A673 (cell line): ENCODE results near the gene MACROH2A2. TPM values are rescaled to one million over a fixed set of nuclear protein-coding genes. Genes with fewer than 3 reads are reported as not detected.
A peak's percentile ranks its signal among the peaks of the same experiment; 100 is the strongest.
"Not testable (repeated sequence)": the region's sequence is repeated elsewhere in the genome, so short reads cannot be mapped to it uniquely, and the experiment has no call there.

Experiments
- BruUV-seq: library from RNA; stranded (reverse); fragments of 400-500 nt; replicated peaks from 2 replicates; lab custom pipeline; 2021; lab: Mats Ljungman, UMichigan
- CTCF ChIA-PET: fragments of 300-600 bp; sonication (Branson Sonifier 250); formaldehyde crosslinking; loops from one replicate; lab custom pipeline; 2022; ENCODE audit warnings: antibody characterized with exemption; lab: Charles Lee
- POLR2A ChIA-PET: fragments of 300-600 bp; sonication (Branson Sonifier 250); formaldehyde crosslinking; loops from one replicate; lab custom pipeline; 2022; ENCODE audit warnings: antibody characterized with exemption; ENCODE audit not compliant: low non-redundant PET; lab: Charles Lee
- DNase-seq: peaks from one replicate; pipeline ENCODE4 v3.0.0-alpha.2; 2015; ENCODE audit warnings: low spot score
- H3K27ac ChIP-seq: fragments of 200-600 bp; sonication (generic); 2 replicates; pipeline ENCODE4 v1.5.1; 2016; ENCODE audit warnings: mixed run types, low read depth, mild to moderate bottlenecking, mixed read lengths, antibody characterized with exemption, low read length; ENCODE audit not compliant: poor library complexity, severe bottlenecking
- H3K27me3 ChIP-seq: fragments of 200-600 bp; sonication (generic); replicated peaks from 2 replicates; pipeline ENCODE4 v1.6.1; 2017; ENCODE audit warnings: mixed run types, low read depth, mild to moderate bottlenecking, mixed read lengths, antibody characterized with exemption, low read length; ENCODE audit not compliant: insufficient read depth, poor library complexity
- H3K36me3 ChIP-seq: fragments of 200-600 bp; sonication (generic); 2 replicates; pipeline ENCODE4 v1.6.1; 2016; ENCODE audit warnings: mixed run types, mild to moderate bottlenecking, mixed read lengths, antibody characterized with exemption, low read length; ENCODE audit not compliant: insufficient read depth, poor library complexity, severe bottlenecking
- H3K4me1 ChIP-seq: fragments of 200-600 bp; sonication (generic); 2 replicates; pipeline ENCODE4 v1.6.1; 2017; ENCODE audit warnings: mixed run types, mild to moderate bottlenecking, mixed read lengths, antibody characterized with exemption, low read length; ENCODE audit not compliant: insufficient read depth, poor library complexity, severe bottlenecking
- H3K4me3 ChIP-seq: fragments of 200-600 bp; sonication (generic); 2 replicates; pipeline ENCODE4 v1.5.1; 2016; ENCODE audit warnings: low read depth, mixed run types, mild to moderate bottlenecking, mixed read lengths, low read length; ENCODE audit not compliant: poor library complexity, severe bottlenecking
- H3K9me3 ChIP-seq: fragments of 200-600 bp; sonication (generic); 2 replicates; pipeline ENCODE4 v1.6.1; 2016; ENCODE audit warnings: mixed run types, low read depth, mild to moderate bottlenecking, mixed read lengths, antibody characterized with exemption, low read length; ENCODE audit not compliant: poor library complexity, severe bottlenecking
- CTCF ChIP-seq: fragments of 300-800, 200-600 bp; sonication (generic); conservative IDR thresholded peaks from 2 replicates; pipeline ENCODE4 v1.5.1; 2017; ENCODE audit warnings: low read depth, mild to moderate bottlenecking, antibody characterized with exemption, low read length, moderate library complexity, mixed read lengths
- EZH2 ChIP-seq: fragments of 200-600 bp; sonication (generic); IDR thresholded peaks from 2 replicates; pipeline ENCODE4 v1.6.1; 2017; ENCODE audit warnings: borderline replicate concordance, low read depth, mild to moderate bottlenecking, mixed read lengths, antibody characterized with exemption, low read length; ENCODE audit not compliant: poor library complexity, severe bottlenecking
- intact Hi-C: fragments of 100-400 bp; cut with micrococcal nuclease; formaldehyde crosslinking; loops from one replicate; pipeline ENCODE4 v1.10.0; 2022; ENCODE audit not compliant: unreplicated experiment
- total RNA-seq: library from RNA; stranded (reverse); gene quantifications from 2 replicates; pipeline ENCODE4 v1.2.3, GENCODE V29; 2021

MACROH2A2 gene
- total RNA-seq, 1 experiment from 2014 or later, result 301 TPM

GRCh38 chr10:70158113-70158512, 105.5 kb downstream of the MACROH2A2 start:
- H3K4me1 ChIP-seq, result peaks cover under 1% of the 10 kb centered on the region
- H3K27me3 ChIP-seq, result no peaks in the 10 kb centered on the region
- BruUV-seq, result no TSS peak
- no peaks in the 10 kb centered on the region for H3K9me3 ChIP-seq
- no peak for DNase-seq
- peaks cover 86% of the 10 kb centered on the region for H3K36me3 ChIP-seq
- H3K27ac ChIP-seq, result no peak overlapping the region
- intact Hi-C loops, result no loop called here
- POLR2A ChIA-PET, result no interaction called here
- CTCF ChIA-PET, result no interaction called here
- TF ChIP-seq CTCF (no peak), EZH2 (no peak)
- no peak overlapping the region for H3K4me3 ChIP-seq

- POLR2A ChIA-PET, H3K4me3 ChIP-seq: not testable (repeated sequence)
Observed at GRCh38 chr10:70159366-70159765, 106.7 kb downstream of the MACROH2A2 start.

GRCh38 chr10:70160798-70161197, 108.2 kb downstream of the MACROH2A2 start:
- intact Hi-C loops, result no loop called here
- ChIA-PET POLR2A (no interaction called here), CTCF (no interaction called here)
- Histone ChIP-seq H3K4me3 (no peak overlapping the region), H3K9me3 (no peaks in the 10 kb centered on the region), H3K27me3 (no peaks in the 10 kb centered on the region), H3K4me1 (peaks cover 4% of the 10 kb centered on the region), H3K36me3 (peaks cover 65% of the 10 kb centered on the region), H3K27ac (peak overlapping the region; percentile 18)
- BruUV-seq, result no TSS peak
- no peak for TF ChIP-seq EZH2
- TF ChIP-seq CTCF, result no peak
- no peak for DNase-seq

More at GRCh38 chr10:70159366-70159765, 106.7 kb downstream of the MACROH2A2 start:
- H3K27me3 ChIP-seq, intact Hi-C loops, H3K27ac ChIP-seq, H3K4me1 ChIP-seq, CTCF ChIA-PET, DNase-seq, H3K9me3 ChIP-seq, BruUV-seq: not testable (repeated sequence)
- peaks cover 74% of the 10 kb centered on the region for H3K36me3 ChIP-seq

Other genes with a start within 250 kb of the MACROH2A2 start
- gene AIFM2, start 80.0 kb downstream of the MACROH2A2 start, total RNA-seq, result 4.3 and 5.7 TPM in 2 replicates
- 36.5 and 46.3 TPM in 2 replicates for gene TYSND1, start 93.9 kb downstream of the MACROH2A2 start, total RNA-seq
- gene SAR1A, start 117.7 kb downstream of the MACROH2A2 start, total RNA-seq, result 200 and 215 TPM in 2 replicates
- gene PPA1, start 180.6 kb downstream of the MACROH2A2 start, total RNA-seq, result 322 and 351 TPM in 2 replicates
- gene NPFFR1, start 231.2 kb downstream of the MACROH2A2 start, total RNA-seq, result 0.02 TPM in 1 of 2 replicates, not detected in the other